Naive thymus-derived CD8-positive, alpha-beta T cell (primary cell): Measurements from ENCODE around the gene SH2D5. TPM values are rescaled to one million over a fixed set of nuclear protein-coding genes. Genes with fewer than 3 reads are reported as not detected.

Experiments
- ATAC-seq, 2 donors: fragments of 150-1000 bp; cut with Tn5 transposase in 1 of 2; sonication (Bioruptor Pico), chemical (Tn5 transposase) in 1 of 2; 1 replicate in 1 of 2; 2 replicates in 1 of 2; pipeline ENCODE4 v1.10.0; 2021; ENCODE audit warnings: mild to moderate bottlenecking in 2 of 2, moderate library complexity in 2 of 2
- POLR2A ChIA-PET: fragments of 350-600 bp; sonication (Branson Sonifier 250); formaldehyde crosslinking; loops from one replicate; lab custom pipeline; 2021; ENCODE audit warnings: antibody characterized with exemption; lab: Charles Lee
- DNase-seq, 10 donors: peaks; one replicate each; pipeline versions ENCODE4 v3.0.0 to v3.0.0-alpha.2; 2020 to 2022
- H3K27ac Mint-ChIP-seq, 10 donors: one replicate each; pipeline ENCODE4 v1.8.0; 2020 to 2022; ENCODE audit warnings: mild to moderate bottlenecking in 10 of 10, mixed read lengths in 10 of 10, moderate library complexity in 4 of 10, inconsistent platforms in 1 of 10
- H3K27me3 Mint-ChIP-seq, 5 donors: one replicate each; pipeline ENCODE4 v1.8.0; 2021 to 2022; ENCODE audit warnings: mixed read lengths in 5 of 5
- H3K36me3 Mint-ChIP-seq, 3 donors: one replicate each; pipeline ENCODE4 v1.8.0; 2020 to 2022; ENCODE audit warnings: mixed read lengths in 3 of 3, mild to moderate bottlenecking in 2 of 3, inconsistent platforms in 1 of 3
- H3K4me1 Mint-ChIP-seq, 4 donors: one replicate each; pipeline ENCODE4 v1.8.0; 2021 to 2022; ENCODE audit warnings: mixed read lengths in 4 of 4
- H3K4me3 Mint-ChIP-seq, 10 donors: one replicate each; pipeline ENCODE4 v1.8.0; 2020 to 2022; ENCODE audit warnings: mild to moderate bottlenecking in 10 of 10, mixed read lengths in 10 of 10, moderate library complexity in 6 of 10, inconsistent platforms in 1 of 10
- H3K9me3 Mint-ChIP-seq, 9 donors: one replicate each; pipeline ENCODE4 v1.8.0; 2020 to 2022; ENCODE audit warnings: mixed read lengths in 9 of 9, mild to moderate bottlenecking in 3 of 9, inconsistent platforms in 1 of 9, moderate library complexity in 1 of 9
- polyA plus RNA-seq, 3 donors: library from polyadenylated mRNA; unstranded; fragments of 300-500 nt; fragmentation: Illumina TruSeq; gene quantifications; one replicate each; pipeline ENCODE4 v1.2.3, GENCODE V29; 2021
- total RNA-seq, 8 experiments: library from RNA in 2 of 8; stranded (reverse) in 2 of 8; gene quantifications; one replicate each; pipeline ENCODE4 v1.2.3 and lab custom pipeline; 2021 to 2026

SH2D5 gene
- total and polyA plus RNA-seq, 5 experiments from 2014 or later, result not detected

- POLR2A ChIA-PET, result interaction anchor here (0.7 to 0.9 kb wide), 2 partner anchors 90 to 496 kb away, joined by 3 to 4 read pairs; no protein-coding TSS in a partner anchor
- Mint-ChIP-seq H3K4me3 (peak overlapping the region; percentile 86 to 94 (median 88)), H3K4me1 (peaks cover 4 to 11% (median 6%) of the 10 kb centered on the region in 4 donors), H3K27ac (peak overlapping the region in 7 of 10 donors; percentile 17 to 89 (median 80)), H3K9me3 (no peaks in the 10 kb centered on the region), H3K36me3 (no peaks in the 10 kb centered on the region), H3K27me3 (peaks cover 0 to 3% (median 0%) of the 10 kb centered on the region in 5 donors)
- DNase-seq (peak; percentile 51 to 83 (median 68)), ATAC-seq (peak; percentile 96 to 97)
Observed at GRCh38 chr1:20696397-20697333, 35.8 kb downstream of the SH2D5 start.

DNA sequence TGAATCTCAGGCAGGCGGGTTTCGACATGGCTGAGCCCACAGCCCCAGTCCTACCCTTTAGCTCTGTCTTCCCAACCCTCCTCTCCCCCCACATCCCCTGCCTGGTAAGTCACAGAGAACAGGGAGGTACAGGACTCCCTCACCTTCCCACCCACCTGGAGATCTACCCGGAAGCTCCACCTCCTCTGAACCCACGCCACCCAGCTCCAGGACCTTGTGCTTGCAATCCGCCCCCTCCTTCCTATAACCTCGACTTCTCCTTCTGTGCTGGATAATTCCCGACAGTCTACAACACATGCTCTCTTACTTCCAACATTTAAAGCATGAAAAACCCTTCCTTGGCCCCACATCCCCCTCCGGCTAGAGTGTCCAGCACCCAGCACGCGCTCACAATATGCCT, 37.0 kb downstream of the SH2D5 start:
- peak overlapping the region in 2 of 10 donors; percentile 49 to 61 for H3K27ac Mint-ChIP-seq
- no peaks in the 10 kb centered on the region for H3K36me3 Mint-ChIP-seq
- H3K4me3 Mint-ChIP-seq, result peak overlapping the region in 7 of 10 donors; percentile 19 to 92 (median 86)
- ATAC-seq (no peak), DNase-seq (no peak)
- POLR2A ChIA-PET, result no interaction called here
- peaks cover 4 to 11% (median 6%) of the 10 kb centered on the region in 4 donors for H3K4me1 Mint-ChIP-seq
- H3K9me3 Mint-ChIP-seq, result no peaks in the 10 kb centered on the region
- peaks cover 0 to 3% (median 0%) of the 10 kb centered on the region in 5 donors for H3K27me3 Mint-ChIP-seq

GRCh38 chr1:20693623-20694022, 38.9 kb downstream of the SH2D5 start:
- ATAC-seq, result no peak
- Mint-ChIP-seq H3K27me3 (no peaks in the 10 kb centered on the region), H3K9me3 (no peaks in the 10 kb centered on the region), H3K4me3 (no peak overlapping the region), H3K4me1 (peaks cover 4 to 11% (median 6%) of the 10 kb centered on the region in 4 donors), H3K27ac (no peak overlapping the region), H3K36me3 (no peaks in the 10 kb centered on the region)
- POLR2A ChIA-PET, result no interaction called here
- DNase-seq, result peak in 1 of 10 donors; percentile 31

DNA sequence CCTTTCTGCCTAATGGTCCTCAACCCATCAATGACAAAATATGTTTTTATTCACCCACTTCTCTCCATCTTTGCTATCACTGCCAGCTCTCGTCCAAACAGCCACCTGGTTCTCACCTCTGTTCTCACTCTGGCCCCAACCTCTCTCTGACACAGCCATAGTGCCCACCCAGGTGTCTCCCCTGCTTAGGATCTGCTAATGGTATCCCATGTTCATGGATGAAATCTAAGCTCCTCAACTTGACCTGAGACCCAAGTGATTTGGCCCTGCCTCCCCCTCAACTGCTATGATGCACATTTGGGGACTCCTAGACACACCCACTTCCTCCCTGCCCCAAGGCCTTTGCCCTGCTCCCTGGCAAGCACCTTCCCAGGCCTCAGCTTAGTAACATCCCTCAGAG, 40.6 kb downstream of the SH2D5 start:
- H3K27me3 Mint-ChIP-seq, result no peaks in the 10 kb centered on the region
- POLR2A ChIA-PET, result interaction anchor here (0.7 kb wide), 1 partner anchor 31 kb away, joined by 3 read pairs; the partner anchor contains the start of gene DDOST
- peak overlapping the region in 3 of 10 donors; percentile 3 to 37 (median 9) for H3K27ac Mint-ChIP-seq
- no peaks in the 10 kb centered on the region for H3K9me3 Mint-ChIP-seq
- H3K4me1 Mint-ChIP-seq, result peaks cover 4 to 9% (median 5%) of the 10 kb centered on the region in 4 donors
- no peak for ATAC-seq
- peak in 1 of 10 donors; percentile 36 for DNase-seq
- no peak overlapping the region for H3K4me3 Mint-ChIP-seq
- no peaks in the 10 kb centered on the region for H3K36me3 Mint-ChIP-seq

- H3K4me3 Mint-ChIP-seq, result no peak overlapping the region
- H3K27ac Mint-ChIP-seq, result no peak overlapping the region
- POLR2A ChIA-PET, result no interaction called here
- no peaks in the 10 kb centered on the region for H3K4me1 Mint-ChIP-seq
- no peaks in the 10 kb centered on the region for H3K9me3 Mint-ChIP-seq
- ATAC-seq (no peak), DNase-seq (peak in 1 of 10 donors; percentile 19)
- no peaks in the 10 kb centered on the region for H3K36me3 Mint-ChIP-seq
- H3K27me3 Mint-ChIP-seq, result peaks cover 0 to 11% (median 2%) of the 10 kb centered on the region in 5 donors
Observed at GRCh38 chr1:20689645-20690056, 42.9 kb downstream of the SH2D5 start.

DNA sequence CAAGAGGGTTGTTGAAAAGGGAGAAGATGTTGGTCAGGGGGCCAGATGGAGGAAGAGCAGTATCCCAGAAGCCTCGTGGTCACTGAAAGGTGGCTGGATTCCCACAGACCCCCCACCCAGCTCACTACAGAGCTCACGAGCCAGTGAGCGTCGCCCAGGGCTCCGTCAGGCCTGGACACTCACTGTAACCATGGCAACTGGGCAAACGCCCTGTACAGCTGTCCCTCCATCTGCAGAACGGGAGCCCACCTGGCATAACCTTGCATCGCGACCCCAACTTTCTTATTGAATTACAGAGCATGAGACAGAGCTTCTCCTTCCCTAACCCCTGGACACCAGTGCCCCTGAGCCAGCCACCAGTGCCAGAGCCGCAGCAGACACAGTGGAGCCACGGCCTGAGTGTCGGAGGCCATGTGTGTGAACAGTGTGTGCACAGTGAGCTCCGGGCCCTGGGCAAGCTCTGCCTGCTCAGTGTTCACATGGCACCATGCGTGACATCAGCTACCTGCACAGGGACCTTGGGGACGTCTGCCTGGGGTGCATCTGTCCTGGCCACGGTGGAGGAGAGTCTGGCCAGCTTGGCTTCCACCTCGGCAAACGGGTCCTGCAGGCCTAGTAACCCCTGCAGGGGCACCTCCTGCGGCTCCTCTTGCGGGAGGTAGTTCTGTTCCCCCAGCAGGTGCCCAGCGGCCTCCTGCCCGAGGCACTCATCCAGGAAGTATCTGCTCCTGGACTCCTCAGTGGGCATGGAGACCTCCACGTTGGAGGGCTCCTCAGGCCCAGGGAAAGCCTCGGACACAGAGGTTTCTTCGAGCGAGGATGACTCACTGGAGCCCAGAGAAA, 45.4 kb downstream of the SH2D5 start:
- Mint-ChIP-seq H3K4me1 (no peaks in the 10 kb centered on the region), H3K27ac (no peak overlapping the region), H3K4me3 (no peak overlapping the region), H3K36me3 (no peaks in the 10 kb centered on the region), H3K9me3 (no peaks in the 10 kb centered on the region), H3K27me3 (peaks cover 1 to 11% (median 5%) of the 10 kb centered on the region in 5 donors)
- ATAC-seq (no peak), DNase-seq (no peak)
- POLR2A ChIA-PET, result no interaction called here

DNA sequence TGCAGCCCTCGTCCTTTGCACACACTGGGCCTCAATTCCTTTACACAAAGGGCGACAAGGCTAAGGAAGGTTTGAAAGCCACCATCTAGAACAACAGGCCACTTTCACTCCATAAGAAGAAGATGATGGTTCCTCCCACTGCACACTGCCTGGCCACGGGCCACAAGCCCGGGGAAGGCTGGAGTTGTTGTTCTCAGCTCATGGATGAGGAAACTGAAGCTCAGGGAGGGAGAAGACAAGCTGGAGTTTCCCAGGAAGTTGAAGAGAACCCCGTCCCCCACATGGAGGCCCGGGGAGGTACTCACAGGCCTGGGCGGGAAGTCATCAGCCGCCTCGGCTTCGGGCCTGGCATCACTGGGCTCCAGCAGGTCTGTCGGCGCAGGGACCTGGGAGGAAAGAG, 46.8 kb downstream of the SH2D5 start:
- Mint-ChIP-seq H3K4me1 (no peaks in the 10 kb centered on the region), H3K36me3 (no peaks in the 10 kb centered on the region), H3K27ac (peak overlapping the region in 1 of 10 donors; percentile 22), H3K9me3 (no peaks in the 10 kb centered on the region), H3K4me3 (no peak overlapping the region), H3K27me3 (peaks cover 1 to 11% (median 7%) of the 10 kb centered on the region in 5 donors)
- DNase-seq (no peak), ATAC-seq (no peak)
- POLR2A ChIA-PET, result no interaction called here

DNA sequence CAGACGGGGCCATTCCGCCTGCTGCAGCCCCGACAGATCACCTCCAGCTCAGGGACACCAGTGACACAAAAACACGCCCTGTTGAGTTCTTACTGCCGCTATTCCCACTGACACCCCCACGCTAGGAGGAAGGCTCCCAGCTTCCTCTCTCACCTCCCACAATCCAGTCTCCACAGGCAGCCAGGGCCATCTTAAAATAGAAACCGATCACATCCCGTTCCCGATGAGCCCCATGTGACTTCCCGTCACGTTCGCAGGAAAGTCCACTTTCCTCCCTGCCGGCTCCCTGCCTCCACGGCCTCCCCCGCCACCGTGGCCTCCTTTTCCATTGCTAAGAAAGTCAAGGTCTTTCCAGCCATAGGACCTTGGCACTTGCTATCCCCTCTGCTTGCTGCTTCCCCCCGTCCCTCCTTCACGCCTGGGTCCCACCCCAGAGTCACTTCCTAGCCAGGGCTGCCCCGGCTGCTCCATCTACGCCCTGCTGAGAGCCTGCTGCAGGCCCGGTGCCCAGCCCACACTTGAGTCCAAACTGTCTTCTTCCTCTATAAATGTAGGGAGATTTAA, 47.3 kb downstream of the SH2D5 start:
- Mint-ChIP-seq H3K4me3 (no peak overlapping the region), H3K36me3 (no peaks in the 10 kb centered on the region), H3K4me1 (no peaks in the 10 kb centered on the region), H3K27ac (peak overlapping the region in 1 of 10 donors; percentile 25), H3K9me3 (no peaks in the 10 kb centered on the region), H3K27me3 (peaks cover 1 to 11% (median 7%) of the 10 kb centered on the region in 5 donors)
- POLR2A ChIA-PET, result no interaction called here
- ATAC-seq, result no peak
- DNase-seq, result no peak

GRCh38 chr1:20684651-20685050, 47.9 kb downstream of the SH2D5 start:
- no peak overlapping the region for H3K27ac Mint-ChIP-seq
- H3K4me3 Mint-ChIP-seq, result no peak overlapping the region
- no peaks in the 10 kb centered on the region for H3K36me3 Mint-ChIP-seq
- H3K9me3 Mint-ChIP-seq, result no peaks in the 10 kb centered on the region
- peak in 1 of 10 donors; percentile 43 for DNase-seq
- POLR2A ChIA-PET, result no interaction called here
- H3K27me3 Mint-ChIP-seq, result peaks cover 1 to 11% (median 7%) of the 10 kb centered on the region in 5 donors
- H3K4me1 Mint-ChIP-seq, result peaks cover 0 to under 1% (median 0%) of the 10 kb centered on the region in 4 donors
- no peak for ATAC-seq

GRCh38 chr1:20684050-20684620, 48.4 kb downstream of the SH2D5 start:
- no peak for ATAC-seq
- Mint-ChIP-seq H3K27me3 (peaks cover 1 to 11% (median 7%) of the 10 kb centered on the region in 5 donors), H3K4me3 (no peak overlapping the region), H3K9me3 (no peaks in the 10 kb centered on the region), H3K27ac (no peak overlapping the region), H3K4me1 (peaks cover 0 to 3% (median 0%) of the 10 kb centered on the region in 4 donors), H3K36me3 (no peaks in the 10 kb centered on the region)
- peak in 1 of 10 donors; percentile 50 for DNase-seq
- POLR2A ChIA-PET, result no interaction called here

- Mint-ChIP-seq H3K4me3 (no peak overlapping the region), H3K27me3 (peaks cover 1 to 11% (median 7%) of the 10 kb centered on the region in 5 donors), H3K27ac (no peak overlapping the region)
Observed at GRCh38 chr1:20683614-20684013, 48.9 kb downstream of the SH2D5 start.

More at GRCh38 chr1:20683614-20684013, 48.9 kb downstream of the SH2D5 start:
- no peaks in the 10 kb centered on the region for H3K36me3 Mint-ChIP-seq
- H3K4me1 Mint-ChIP-seq, result peaks cover 2 to 8% (median 4%) of the 10 kb centered on the region in 4 donors
- peak in 1 of 10 donors; percentile 16 for DNase-seq
- POLR2A ChIA-PET, result no interaction called here
- ATAC-seq, result no peak
- no peaks in the 10 kb centered on the region for H3K9me3 Mint-ChIP-seq
